PFSK-1 (cell line): ENCODE measurements around the gene HSD17B12.

Experiments used
- FOXP2 ChIP-seq: optimal IDR thresholded peaks from 2 replicates; pipeline ENCODE3; 2011; ENCODE audit warnings: borderline replicate concordance, control low read depth, inconsistent platforms; ENCODE audit not compliant: insufficient read depth; ENCODE audit errors: extremely low read length, extremely low read depth
- POLR2AphosphoS5 ChIP-seq: IDR thresholded peaks from 2 replicates; pipeline ENCODE4 v1.6.1; 2012; ENCODE audit warnings: low read depth, mild to moderate bottlenecking, control low read depth, low read length, moderate library complexity
- SIN3A ChIP-seq: IDR thresholded peaks from 2 replicates; pipeline ENCODE4 v1.6.1; 2012; ENCODE audit warnings: mild to moderate bottlenecking, low read length, moderate library complexity, borderline replicate concordance; ENCODE audit not compliant: insufficient read depth
- TAF1 ChIP-seq: IDR thresholded peaks from 2 replicates; pipeline ENCODE4 v1.6.1; 2012; ENCODE audit warnings: low read length, control low read depth, borderline replicate concordance; ENCODE audit not compliant: insufficient read depth
- TF ChIP-seq, protein P1 (sequence below), 2 experiments: IDR thresholded peaks; 2 replicates each; pipeline versions ENCODE4 v1.6.1 to v1.8.0; 2011 to 2012; ENCODE audit warnings: low read depth in 2 of 2, low read length in 2 of 2, control low read depth in 1 of 2, inconsistent platforms in 1 of 2, mild to moderate bottlenecking in 1 of 2, moderate library complexity in 1 of 2; ENCODE audit not compliant: insufficient read depth in 1 of 2

The HSD17B12 gene

DNA sequence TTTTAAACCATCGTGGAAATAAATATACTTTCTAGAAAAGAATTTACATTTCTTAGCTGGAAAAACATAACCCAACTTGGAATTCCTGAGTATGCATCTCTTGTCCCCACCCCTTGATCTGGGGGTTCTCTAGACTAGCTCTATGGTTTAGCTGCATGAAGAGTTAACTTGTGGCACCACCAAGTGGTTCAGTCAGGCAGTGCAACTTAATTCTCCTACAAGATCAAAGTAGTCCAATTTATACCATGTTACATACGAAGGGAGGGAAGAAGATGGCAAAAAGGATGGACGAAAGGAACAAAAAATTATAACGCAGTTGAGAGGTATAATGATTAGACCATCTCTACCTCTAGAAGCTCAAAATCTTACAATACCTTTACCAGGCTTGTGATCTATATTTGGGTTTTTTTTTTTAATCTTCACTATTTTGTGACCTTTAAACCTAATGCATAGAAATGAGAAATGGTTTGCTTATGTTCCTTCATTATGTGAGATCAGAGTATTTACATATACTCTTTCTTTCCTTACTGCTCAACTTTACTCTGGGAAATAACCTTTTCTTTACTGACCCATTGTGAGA lies 171.6 kb downstream of the HSD17B12 start:
- TF ChIP-seq SIN3A (no peak), FOXP2 (no peak), TAF1 (no peak), POLR2AphosphoS5 (no peak)
- TF ChIP-seq, protein P1, sequence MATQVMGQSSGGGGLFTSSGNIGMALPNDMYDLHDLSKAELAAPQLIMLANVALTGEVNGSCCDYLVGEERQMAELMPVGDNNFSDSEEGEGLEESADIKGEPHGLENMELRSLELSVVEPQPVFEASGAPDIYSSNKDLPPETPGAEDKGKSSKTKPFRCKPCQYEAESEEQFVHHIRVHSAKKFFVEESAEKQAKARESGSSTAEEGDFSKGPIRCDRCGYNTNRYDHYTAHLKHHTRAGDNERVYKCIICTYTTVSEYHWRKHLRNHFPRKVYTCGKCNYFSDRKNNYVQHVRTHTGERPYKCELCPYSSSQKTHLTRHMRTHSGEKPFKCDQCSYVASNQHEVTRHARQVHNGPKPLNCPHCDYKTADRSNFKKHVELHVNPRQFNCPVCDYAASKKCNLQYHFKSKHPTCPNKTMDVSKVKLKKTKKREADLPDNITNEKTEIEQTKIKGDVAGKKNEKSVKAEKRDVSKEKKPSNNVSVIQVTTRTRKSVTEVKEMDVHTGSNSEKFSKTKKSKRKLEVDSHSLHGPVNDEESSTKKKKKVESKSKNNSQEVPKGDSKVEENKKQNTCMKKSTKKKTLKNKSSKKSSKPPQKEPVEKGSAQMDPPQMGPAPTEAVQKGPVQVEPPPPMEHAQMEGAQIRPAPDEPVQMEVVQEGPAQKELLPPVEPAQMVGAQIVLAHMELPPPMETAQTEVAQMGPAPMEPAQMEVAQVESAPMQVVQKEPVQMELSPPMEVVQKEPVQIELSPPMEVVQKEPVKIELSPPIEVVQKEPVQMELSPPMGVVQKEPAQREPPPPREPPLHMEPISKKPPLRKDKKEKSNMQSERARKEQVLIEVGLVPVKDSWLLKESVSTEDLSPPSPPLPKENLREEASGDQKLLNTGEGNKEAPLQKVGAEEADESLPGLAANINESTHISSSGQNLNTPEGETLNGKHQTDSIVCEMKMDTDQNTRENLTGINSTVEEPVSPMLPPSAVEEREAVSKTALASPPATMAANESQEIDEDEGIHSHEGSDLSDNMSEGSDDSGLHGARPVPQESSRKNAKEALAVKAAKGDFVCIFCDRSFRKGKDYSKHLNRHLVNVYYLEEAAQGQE (IDR thresholded peaks at IDR 0.05; ENCODE audit: insufficient read depth in 1 of 2, low read depth in 2 of 2, low read length in 2 of 2): no peak

DNA sequence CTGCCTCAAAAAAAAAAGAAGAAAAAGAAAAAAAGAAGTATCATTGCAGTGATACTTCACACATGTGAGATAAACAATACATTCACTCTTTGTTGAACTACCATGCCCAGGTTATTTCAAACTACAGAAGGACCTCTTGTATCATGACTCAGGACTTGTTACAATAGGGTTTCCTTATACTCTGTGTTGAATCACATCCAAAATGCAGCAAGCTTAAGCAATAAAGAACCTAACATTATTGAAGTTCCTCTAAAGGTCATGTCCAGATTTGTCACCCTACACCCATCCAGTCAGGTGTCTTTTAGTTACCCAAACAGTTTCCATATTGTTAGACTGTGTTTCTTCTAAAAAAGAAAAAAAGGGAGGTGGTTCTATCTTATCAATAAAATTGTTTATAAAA lies 173.2 kb downstream of the HSD17B12 start:
- TF ChIP-seq TAF1 (no peak), FOXP2 (no peak), POLR2AphosphoS5 (no peak), SIN3A (no peak)
- TF ChIP-seq, protein P1 (IDR thresholded peaks at IDR 0.05; ENCODE audit: insufficient read depth in 1 of 2, low read depth in 2 of 2, low read length in 2 of 2): no peak

DNA sequence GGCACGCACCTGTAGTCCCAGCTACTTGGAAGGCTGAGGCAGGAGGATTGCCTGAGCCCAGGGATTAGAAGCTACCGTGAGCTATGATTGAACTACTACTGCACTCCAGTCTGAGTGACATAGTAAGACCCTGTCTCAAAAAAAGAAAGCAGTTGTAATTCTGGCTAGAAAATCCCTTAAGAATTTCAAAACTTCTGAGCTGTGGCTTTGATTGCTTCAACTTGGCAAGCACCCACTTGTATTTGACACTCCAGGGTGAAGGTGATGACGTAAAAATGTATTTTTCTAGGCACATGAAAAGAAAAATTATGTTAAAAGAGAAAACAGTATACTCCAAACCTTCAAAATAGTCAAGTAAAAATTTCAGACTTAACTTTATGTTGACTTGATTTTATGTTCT lies 176.5 kb downstream of the HSD17B12 start:
- no peak for TF ChIP-seq SIN3A
- TF ChIP-seq, protein P1 (IDR thresholded peaks at IDR 0.05; ENCODE audit: insufficient read depth in 1 of 2, low read depth in 2 of 2, low read length in 2 of 2): no peak
- TF ChIP-seq POLR2AphosphoS5: no peak
- no peak for TF ChIP-seq TAF1
- no peak for TF ChIP-seq FOXP2

DNA sequence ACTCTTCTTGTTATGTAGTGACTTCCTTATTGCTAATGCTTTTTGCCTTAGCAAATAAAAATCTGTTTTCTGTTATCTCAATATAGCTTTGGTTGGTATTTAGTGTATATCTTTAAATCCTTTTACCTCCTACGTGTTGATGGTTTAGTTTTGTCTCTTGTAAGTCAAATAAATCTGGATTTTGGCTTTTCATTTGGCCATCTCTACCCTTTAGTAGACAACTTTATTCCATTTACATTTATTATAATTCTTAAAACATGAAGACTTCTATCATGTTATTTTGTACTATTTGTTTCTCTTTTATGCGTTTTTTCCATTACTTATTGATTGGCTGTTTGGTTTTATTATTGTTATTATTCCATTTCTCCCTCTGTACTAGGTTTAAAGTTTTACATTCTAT lies 180.6 kb downstream of the HSD17B12 start:
- TF ChIP-seq TAF1: no peak
- TF ChIP-seq SIN3A: no peak

DNA sequence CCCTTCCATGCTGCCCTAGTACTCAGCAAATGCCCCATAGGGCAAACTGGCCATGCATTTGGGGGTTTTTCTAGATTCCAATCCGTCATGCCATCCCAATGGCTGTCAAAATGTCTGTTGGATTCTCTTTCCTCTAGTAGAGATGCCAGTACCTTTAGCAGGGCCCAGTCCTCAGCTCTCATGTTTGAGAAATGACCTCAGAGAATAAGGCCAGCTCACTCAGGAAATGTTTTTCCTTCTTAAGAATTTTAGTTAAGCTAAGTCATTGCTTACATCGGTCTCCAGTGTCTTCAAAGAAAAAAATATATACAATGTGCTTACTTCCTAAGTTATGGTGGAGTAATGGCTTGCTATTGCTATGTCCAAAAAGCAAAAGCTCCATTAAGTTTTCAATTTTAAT lies 186.0 kb downstream of the HSD17B12 start:
- no peak for TF ChIP-seq POLR2AphosphoS5
- TF ChIP-seq TAF1: no peak

DNA sequence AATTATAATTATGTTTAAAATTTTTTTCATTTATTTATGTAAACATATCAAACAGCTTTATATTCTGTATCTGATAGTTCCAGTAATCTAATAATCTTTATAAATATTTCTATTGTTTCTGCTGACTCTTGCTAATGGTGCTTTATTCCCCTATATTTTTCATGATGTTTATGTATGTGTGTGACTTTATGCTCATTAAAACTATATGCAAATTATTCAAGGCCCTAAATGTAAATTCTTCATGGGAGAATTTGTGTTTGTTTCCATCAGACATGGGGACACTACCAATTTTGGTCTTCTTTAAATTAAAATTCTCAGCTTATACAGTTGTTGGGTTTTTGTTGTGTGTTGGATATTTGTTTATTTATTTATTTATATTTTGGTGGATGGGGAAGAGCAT lies 186.4 kb downstream of the HSD17B12 start:
- no peak for TF ChIP-seq SIN3A
- TF ChIP-seq POLR2AphosphoS5: no peak
- no peak for TF ChIP-seq TAF1
- TF ChIP-seq, protein P1 (IDR thresholded peaks at IDR 0.05; ENCODE audit: insufficient read depth in 1 of 2, low read depth in 2 of 2, low read length in 2 of 2): no peak
- TF ChIP-seq FOXP2: no peak
